Endothelial cell of umbilical vein (primary cell): ENCODE results near the gene DTX3L.

Experiments
- EZH2 ChIP-seq: IDR thresholded peaks from 2 replicates; pipeline ENCODE4 v1.6.1; 2012; ENCODE audit warnings: borderline replicate concordance, low read depth, mild to moderate bottlenecking, moderate library complexity, low read length, inconsistent platforms; ENCODE audit not compliant: severe bottlenecking
- POLR2A ChIP-seq: IDR thresholded peaks from 2 replicates; pipeline ENCODE4 v1.6.1; 2012; ENCODE audit warnings: low read depth, mild to moderate bottlenecking, control low read depth, low read length
- POLR2AphosphoS5 ChIP-seq: IDR thresholded peaks from 2 replicates; pipeline ENCODE4 v1.6.1; 2012; ENCODE audit warnings: low read depth, mild to moderate bottlenecking, control low read depth, low read length, moderate library complexity; ENCODE audit not compliant: insufficient read depth
- TF ChIP-seq, protein P1 (sequence below), 2 donors: IDR thresholded peaks; 1 replicate in 1 of 2; 2 replicates in 1 of 2; pipeline ENCODE4 v1.5.1; 2011; ENCODE audit warnings: low read length in 2 of 2, mild to moderate bottlenecking in 2 of 2, moderate library complexity in 2 of 2, control low read depth in 1 of 2, inconsistent platforms in 1 of 2, low read depth in 1 of 2; ENCODE audit not compliant: insufficient read depth in 1 of 2; ENCODE audit errors: extremely low read depth in 1 of 2

DNA sequence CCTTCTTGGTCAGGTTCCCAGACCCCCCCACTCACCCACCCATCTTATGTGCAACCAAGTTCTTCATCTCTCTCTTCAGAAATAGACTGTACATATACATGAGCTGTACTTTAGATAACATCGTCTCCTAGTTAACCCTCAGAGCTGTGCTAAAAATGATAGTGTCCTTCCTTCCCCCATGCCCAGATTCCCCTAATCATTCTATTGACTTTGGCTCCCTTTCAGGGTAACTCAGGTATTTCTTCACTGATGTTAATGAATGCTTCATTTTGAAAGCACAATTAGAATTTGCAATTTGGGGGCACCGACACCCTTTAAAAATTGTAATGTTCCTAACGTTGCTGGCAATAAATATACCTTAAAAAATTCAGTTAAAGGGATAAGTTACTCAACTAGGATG, 11.0 kb upstream of the DTX3L start:
- TF ChIP-seq POLR2A: no peak
- no peak for TF ChIP-seq POLR2AphosphoS5
- TF ChIP-seq, protein P1, sequence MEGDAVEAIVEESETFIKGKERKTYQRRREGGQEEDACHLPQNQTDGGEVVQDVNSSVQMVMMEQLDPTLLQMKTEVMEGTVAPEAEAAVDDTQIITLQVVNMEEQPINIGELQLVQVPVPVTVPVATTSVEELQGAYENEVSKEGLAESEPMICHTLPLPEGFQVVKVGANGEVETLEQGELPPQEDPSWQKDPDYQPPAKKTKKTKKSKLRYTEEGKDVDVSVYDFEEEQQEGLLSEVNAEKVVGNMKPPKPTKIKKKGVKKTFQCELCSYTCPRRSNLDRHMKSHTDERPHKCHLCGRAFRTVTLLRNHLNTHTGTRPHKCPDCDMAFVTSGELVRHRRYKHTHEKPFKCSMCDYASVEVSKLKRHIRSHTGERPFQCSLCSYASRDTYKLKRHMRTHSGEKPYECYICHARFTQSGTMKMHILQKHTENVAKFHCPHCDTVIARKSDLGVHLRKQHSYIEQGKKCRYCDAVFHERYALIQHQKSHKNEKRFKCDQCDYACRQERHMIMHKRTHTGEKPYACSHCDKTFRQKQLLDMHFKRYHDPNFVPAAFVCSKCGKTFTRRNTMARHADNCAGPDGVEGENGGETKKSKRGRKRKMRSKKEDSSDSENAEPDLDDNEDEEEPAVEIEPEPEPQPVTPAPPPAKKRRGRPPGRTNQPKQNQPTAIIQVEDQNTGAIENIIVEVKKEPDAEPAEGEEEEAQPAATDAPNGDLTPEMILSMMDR (IDR thresholded peaks at IDR 0.05; ENCODE audit: extremely low read depth in 1 of 2, insufficient read depth in 1 of 2, low read depth in 1 of 2, low read length in 2 of 2): no peak
- no peak for TF ChIP-seq EZH2
